Astrocyte (in vitro differentiated cells and primary cell): ENCODE measurements around the gene NOSTRIN. TPM values are rescaled to one million over a fixed set of nuclear protein-coding genes. Genes with fewer than 3 reads are reported as not detected.

Experiments used
- DNase-seq: peaks from one replicate; pipeline ENCODE4 v3.0.0-alpha.2; 2010; ENCODE audit warnings: low read depth
- FAIRE-seq: peaks from 2 replicates; lab custom pipeline; 2011; peaks lifted over from hg19 to GRCh38; lab: Jason Lieb, UNC
- H2AFZ ChIP-seq: 2 replicates; pipeline ENCODE4 v1.6.0; 2012; ENCODE audit warnings: low read depth, low read length, inconsistent platforms
- H3K27ac ChIP-seq: 2 replicates; pipeline ENCODE4 v1.5.1; 2011; ENCODE audit warnings: low read depth, low read length, inconsistent platforms
- H3K27me3 ChIP-seq: 2 replicates; pipeline ENCODE4 v1.6.0; 2011; ENCODE audit warnings: low read length, inconsistent platforms; ENCODE audit not compliant: insufficient read depth
- H3K36me3 ChIP-seq: 2 replicates; pipeline ENCODE4 v1.5.1; 2011; ENCODE audit warnings: low read length, inconsistent platforms; ENCODE audit not compliant: insufficient read depth
- H3K4me1 ChIP-seq: 2 replicates; pipeline ENCODE4 v1.5.1; 2011; ENCODE audit warnings: low read length, inconsistent platforms; ENCODE audit not compliant: insufficient read depth
- H3K4me2 ChIP-seq: 2 replicates; pipeline ENCODE4 v1.6.0; 2012; ENCODE audit warnings: low read length, inconsistent platforms
- H3K4me3 ChIP-seq: 2 replicates; pipeline ENCODE4 v1.5.1; 2011; ENCODE audit warnings: low read depth, mild to moderate bottlenecking, low read length, inconsistent platforms; ENCODE audit not compliant: insufficient read depth
- H3K79me2 ChIP-seq: 2 replicates; pipeline ENCODE4 v1.6.0; 2012; ENCODE audit warnings: mild to moderate bottlenecking, low read length, inconsistent platforms; ENCODE audit not compliant: insufficient read depth
- H3K9ac ChIP-seq: 2 replicates; pipeline ENCODE4 v1.6.0; 2012; ENCODE audit warnings: mild to moderate bottlenecking, low read length, inconsistent platforms
- H3K9me3 ChIP-seq: 2 replicates; pipeline ENCODE4 v1.5.1; 2012; ENCODE audit warnings: low read depth, mild to moderate bottlenecking, low read length, inconsistent platforms; ENCODE audit not compliant: insufficient read depth
- H4K20me1 ChIP-seq: 2 replicates; pipeline ENCODE4 v1.6.0; 2012; ENCODE audit warnings: low read length, inconsistent platforms; ENCODE audit not compliant: insufficient read depth
- H3K27ac Mint-ChIP-seq: one replicate; pipeline ENCODE4 v1.8.0; 2021; ENCODE audit warnings: mild to moderate bottlenecking, mixed read lengths; ENCODE audit not compliant: unreplicated experiment
- H3K27me3 Mint-ChIP-seq: one replicate; pipeline ENCODE4 v1.8.0; 2021; ENCODE audit warnings: low read depth, mixed read lengths; ENCODE audit not compliant: unreplicated experiment
- H3K36me3 Mint-ChIP-seq: one replicate; pipeline ENCODE4 v1.8.0; 2021; ENCODE audit warnings: low read depth, mixed read lengths; ENCODE audit not compliant: unreplicated experiment
- H3K4me1 Mint-ChIP-seq: one replicate; pipeline ENCODE4 v1.8.0; 2021; ENCODE audit warnings: low read depth, mixed read lengths; ENCODE audit not compliant: unreplicated experiment
- H3K4me3 Mint-ChIP-seq: one replicate; pipeline ENCODE4 v1.8.0; 2021; ENCODE audit warnings: mild to moderate bottlenecking, moderate library complexity, mixed read lengths; ENCODE audit not compliant: unreplicated experiment
- H3K9me3 Mint-ChIP-seq: one replicate; pipeline ENCODE4 v1.8.0; 2021; ENCODE audit warnings: mild to moderate bottlenecking, mixed read lengths; ENCODE audit not compliant: unreplicated experiment
- EZH2 ChIP-seq: IDR thresholded peaks from 2 replicates; pipeline ENCODE4 v1.6.1; 2012; ENCODE audit warnings: mild to moderate bottlenecking, low read length, inconsistent platforms; ENCODE audit not compliant: insufficient read depth
- total RNA-seq: library from RNA; stranded (reverse); gene quantifications from 2 replicates; pipeline ENCODE4 v1.2.1, GENCODE V29; 2021
- TF ChIP-seq, protein P1 (sequence below): IDR thresholded peaks from 2 replicates; pipeline ENCODE4 v1.5.1; 2011; ENCODE audit warnings: low read depth, mild to moderate bottlenecking, inconsistent platforms, low read length, moderate library complexity; ENCODE audit not compliant: insufficient read depth

Gene NOSTRIN
- total RNA-seq, 1 donor from 2014 or later = not detected

GRCh38 chr2:168814046-168814445 is 11.6 kb downstream of the NOSTRIN start:
- Histone ChIP-seq H3K4me3 (no peak overlapping the region), H3K27ac (no peak overlapping the region), H3K9ac (no peak overlapping the region), H2AFZ (no peak overlapping the region), H3K79me2 (no peaks in the 10 kb centered on the region), H3K27me3 (no peaks in the 10 kb centered on the region), H3K9me3 (no peaks in the 10 kb centered on the region), H3K4me1 (no peaks in the 10 kb centered on the region), H3K36me3 (no peaks in the 10 kb centered on the region), H4K20me1 (no peaks in the 10 kb centered on the region), H3K4me2 (no peak overlapping the region)
- TF ChIP-seq EZH2 = no peak
- TF ChIP-seq, protein P1, sequence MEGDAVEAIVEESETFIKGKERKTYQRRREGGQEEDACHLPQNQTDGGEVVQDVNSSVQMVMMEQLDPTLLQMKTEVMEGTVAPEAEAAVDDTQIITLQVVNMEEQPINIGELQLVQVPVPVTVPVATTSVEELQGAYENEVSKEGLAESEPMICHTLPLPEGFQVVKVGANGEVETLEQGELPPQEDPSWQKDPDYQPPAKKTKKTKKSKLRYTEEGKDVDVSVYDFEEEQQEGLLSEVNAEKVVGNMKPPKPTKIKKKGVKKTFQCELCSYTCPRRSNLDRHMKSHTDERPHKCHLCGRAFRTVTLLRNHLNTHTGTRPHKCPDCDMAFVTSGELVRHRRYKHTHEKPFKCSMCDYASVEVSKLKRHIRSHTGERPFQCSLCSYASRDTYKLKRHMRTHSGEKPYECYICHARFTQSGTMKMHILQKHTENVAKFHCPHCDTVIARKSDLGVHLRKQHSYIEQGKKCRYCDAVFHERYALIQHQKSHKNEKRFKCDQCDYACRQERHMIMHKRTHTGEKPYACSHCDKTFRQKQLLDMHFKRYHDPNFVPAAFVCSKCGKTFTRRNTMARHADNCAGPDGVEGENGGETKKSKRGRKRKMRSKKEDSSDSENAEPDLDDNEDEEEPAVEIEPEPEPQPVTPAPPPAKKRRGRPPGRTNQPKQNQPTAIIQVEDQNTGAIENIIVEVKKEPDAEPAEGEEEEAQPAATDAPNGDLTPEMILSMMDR = no peak
- no peak for FAIRE-seq
- H3K36me3 Mint-ChIP-seq = no peaks in the 10 kb centered on the region
- peaks cover 16% of the 10 kb centered on the region for H3K4me1 Mint-ChIP-seq
- H3K27me3 Mint-ChIP-seq = no peaks in the 10 kb centered on the region
- H3K9me3 Mint-ChIP-seq = no peaks in the 10 kb centered on the region
- no peak overlapping the region for H3K4me3 Mint-ChIP-seq
- H3K27ac Mint-ChIP-seq = no peak overlapping the region
- peak; percentile 42 for DNase-seq

GRCh38 chr2:168814939-168815907 is 12.8 kb downstream of the NOSTRIN start:
- Histone ChIP-seq H3K9me3 (no peaks in the 10 kb centered on the region), H2AFZ (no peak overlapping the region)

More at GRCh38 chr2:168814939-168815907, 12.8 kb downstream of the NOSTRIN start:
- FAIRE-seq (no peak), DNase-seq (peak; percentile 6)
- Mint-ChIP-seq H3K36me3 (no peaks in the 10 kb centered on the region), H3K4me3 (no peak overlapping the region), H3K27me3 (peaks cover 2% of the 10 kb centered on the region), H3K4me1 (peaks cover 16% of the 10 kb centered on the region), H3K9me3 (no peaks in the 10 kb centered on the region), H3K27ac (no peak overlapping the region)
- Histone ChIP-seq H3K4me2 (no peak overlapping the region), H3K36me3 (no peaks in the 10 kb centered on the region), H3K4me1 (no peaks in the 10 kb centered on the region), H4K20me1 (no peaks in the 10 kb centered on the region), H3K9ac (no peak overlapping the region), H3K27ac (no peak overlapping the region), H3K27me3 (no peaks in the 10 kb centered on the region), H3K4me3 (no peak overlapping the region), H3K79me2 (no peaks in the 10 kb centered on the region)
- TF ChIP-seq EZH2 = no peak
- TF ChIP-seq, protein P1 = no peak
